Gastrocnemius medialis (tissue), 4 donors: ENCODE measurements around the gene COG7. TPM values are rescaled to one million over a fixed set of nuclear protein-coding genes. Genes with fewer than 3 reads are reported as not detected.

Experiments
- ATAC-seq, 2 donors: fragments of 150-250 bp; one replicate each; pipeline ENCODE4 v1.9.1; 2016
- DNase-seq, 2 donors: peaks; one replicate each; pipeline ENCODE4 v3.0.0-alpha.2; 2019
- H3K27ac ChIP-seq, 4 donors: fragments of 200-600 bp; sonication (generic); 1 replicate in 1 of 4; 2 replicates in 3 of 4; pipeline ENCODE4 v1.5.1; 2016 to 2018; ENCODE audit warnings: mild to moderate bottlenecking in 2 of 4, moderate library complexity in 1 of 4
- H3K27me3 ChIP-seq, 3 donors: fragments of 200-600 bp; sonication (generic) in 2 of 3; 1 replicate in 1 of 3; 2 replicates in 2 of 3; pipeline versions ENCODE4 v1.5.1 to v1.6.0; 2016 to 2019; ENCODE audit warnings: mild to moderate bottlenecking in 1 of 3, moderate library complexity in 1 of 3
- H3K36me3 ChIP-seq, 2 donors: fragments of 200-600 bp; sonication (generic) in 1 of 2; one replicate each; pipeline ENCODE4 v1.5.1; 2017 to 2018
- H3K4me1 ChIP-seq, 2 donors: fragments of 200-600 bp; sonication (generic) in 1 of 2; one replicate each; pipeline ENCODE4 v1.5.1; 2016 to 2017; ENCODE audit warnings: mild to moderate bottlenecking in 2 of 2
- H3K4me3 ChIP-seq, 4 donors: fragments of 200-600 bp; sonication (generic) in 3 of 4; 1 replicate in 1 of 4; 2 replicates in 3 of 4; pipeline ENCODE4 v1.5.1; 2016 to 2019; ENCODE audit warnings: mild to moderate bottlenecking in 2 of 4
- H3K9me3 ChIP-seq, 3 donors: fragments of 200-600 bp; sonication (generic) in 2 of 3; 1 replicate in 1 of 3; 2 replicates in 2 of 3; pipeline ENCODE4 v1.5.1; 2016 to 2019
- POLR2A ChIP-seq, 2 donors: fragments of 450-650 bp; IDR thresholded peaks; one replicate each; pipeline ENCODE4 v1.6.1; 2017; ENCODE audit warnings: antibody characterized with exemption in 2 of 2, mild to moderate bottlenecking in 2 of 2, moderate library complexity in 2 of 2
- in situ Hi-C, 4 donors: fragments of 200-750 bp; cut with MboI; loops; one replicate each; pipeline versions ENCODE4 v1.15.0 to v1.8.0; 2017; ENCODE audit warnings: low sequenced_read_pairs in 4 of 4
- intact Hi-C: fragments of 100-400 bp; cut with DNase I; formaldehyde crosslinking; loops from one replicate; pipeline ENCODE4 v1.15.1; 2023; ENCODE audit warnings: low total_unique reads
- total RNA-seq, 4 donors: library from RNA; depleted of rRNA; stranded (reverse); fragments of >200 nt; gene quantifications; one replicate each; pipeline versions ENCODE4 v1.1.0 to v1.2.3, GENCODE V29; 2016
- TF ChIP-seq, protein P1 (sequence below), 5 experiments: fragments of 450-650 bp in 3 of 5; fragments of 200-600 bp in 2 of 5; sonication (generic) in 2 of 5; IDR thresholded peaks in 4 of 5; conservative IDR thresholded peaks in 1 of 5; 1 replicate in 4 of 5; 2 replicates in 1 of 5; pipeline ENCODE4 v1.5.1; 2016 to 2019; ENCODE audit warnings: antibody characterized with exemption in 5 of 5, mild to moderate bottlenecking in 3 of 5, moderate library complexity in 3 of 5

COG7 gene
- total RNA-seq, 4 donors from 2014 or later = 6.6 to 12.9 (median 7.1) TPM

DNA sequence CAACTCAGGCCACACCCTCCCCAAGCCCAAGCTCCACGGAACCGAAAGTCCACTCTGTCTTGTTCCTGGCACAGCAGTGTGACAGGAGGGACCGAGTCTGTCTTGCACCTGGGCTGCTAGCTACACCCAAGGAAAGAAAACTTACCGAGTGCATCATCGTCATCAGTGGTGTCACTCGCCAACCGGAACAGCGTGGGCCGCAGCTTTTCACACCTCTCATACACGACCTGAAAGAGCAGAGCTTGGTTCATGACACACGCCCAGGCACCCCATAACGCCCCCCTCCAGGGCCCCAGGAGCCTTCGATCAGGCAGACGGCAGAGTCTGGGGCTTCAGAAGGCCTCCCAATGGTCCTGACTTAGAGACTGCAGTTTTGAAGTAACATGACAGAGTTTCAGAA lies 29.8 kb upstream of the COG7 start:
- Histone ChIP-seq H3K27ac (no peak overlapping the region), H3K36me3 (peaks cover 2 to 99% of the 10 kb centered on the region in 2 donors)
- ATAC-seq = no peak

DNA sequence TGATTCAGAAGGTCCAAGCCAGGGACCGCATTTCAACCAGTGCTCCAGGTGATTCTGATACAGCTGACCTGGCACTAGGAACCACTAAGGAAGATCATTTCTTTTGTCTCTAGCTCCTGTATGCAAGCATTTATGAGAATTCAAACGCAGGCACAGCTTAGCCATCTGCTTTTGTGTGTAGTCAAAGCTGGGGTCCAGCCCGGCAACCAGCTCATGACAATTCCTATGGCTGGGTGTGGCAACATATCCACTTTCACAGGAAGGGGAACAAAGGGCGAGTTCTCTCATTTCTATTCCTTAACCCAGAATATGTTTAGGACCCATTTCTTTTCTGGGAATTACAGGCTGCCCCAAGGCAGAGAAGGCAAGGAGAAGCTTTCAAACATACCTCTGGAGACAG lies 27.3 kb upstream of the COG7 start:
- in situ Hi-C loops (no loop called here), intact Hi-C loops (no loop called here)
- DNase-seq (no peak), ATAC-seq (no peak)
- Histone ChIP-seq H3K9me3 (no peaks in the 10 kb centered on the region), H3K27me3 (no peaks in the 10 kb centered on the region), H3K4me3 (no peak overlapping the region), H3K4me1 (no peaks in the 10 kb centered on the region), H3K27ac (no peak overlapping the region), H3K36me3 (peaks cover 2 to 98% of the 10 kb centered on the region in 2 donors)
- no peak for TF ChIP-seq POLR2A (IDR thresholded peaks at IDR 0.05)

More for the DNA sequence above, 29.8 kb upstream of the COG7 start:
- no peaks in the 10 kb centered on the region for H3K4me1 ChIP-seq
- no peaks in the 10 kb centered on the region for H3K9me3 ChIP-seq
- in situ Hi-C loops (no loop called here), intact Hi-C loops (no loop called here)
- TF ChIP-seq, protein P1, sequence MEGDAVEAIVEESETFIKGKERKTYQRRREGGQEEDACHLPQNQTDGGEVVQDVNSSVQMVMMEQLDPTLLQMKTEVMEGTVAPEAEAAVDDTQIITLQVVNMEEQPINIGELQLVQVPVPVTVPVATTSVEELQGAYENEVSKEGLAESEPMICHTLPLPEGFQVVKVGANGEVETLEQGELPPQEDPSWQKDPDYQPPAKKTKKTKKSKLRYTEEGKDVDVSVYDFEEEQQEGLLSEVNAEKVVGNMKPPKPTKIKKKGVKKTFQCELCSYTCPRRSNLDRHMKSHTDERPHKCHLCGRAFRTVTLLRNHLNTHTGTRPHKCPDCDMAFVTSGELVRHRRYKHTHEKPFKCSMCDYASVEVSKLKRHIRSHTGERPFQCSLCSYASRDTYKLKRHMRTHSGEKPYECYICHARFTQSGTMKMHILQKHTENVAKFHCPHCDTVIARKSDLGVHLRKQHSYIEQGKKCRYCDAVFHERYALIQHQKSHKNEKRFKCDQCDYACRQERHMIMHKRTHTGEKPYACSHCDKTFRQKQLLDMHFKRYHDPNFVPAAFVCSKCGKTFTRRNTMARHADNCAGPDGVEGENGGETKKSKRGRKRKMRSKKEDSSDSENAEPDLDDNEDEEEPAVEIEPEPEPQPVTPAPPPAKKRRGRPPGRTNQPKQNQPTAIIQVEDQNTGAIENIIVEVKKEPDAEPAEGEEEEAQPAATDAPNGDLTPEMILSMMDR (IDR thresholded peaks at IDR 0.05 in 4 of 5, conservative IDR thresholded peaks at IDR 0.05 in 1 of 5) = no peak
- no peak for TF ChIP-seq POLR2A (IDR thresholded peaks at IDR 0.05)
- H3K4me3 ChIP-seq = no peak overlapping the region
- DNase-seq = no peak
- no peaks in the 10 kb centered on the region for H3K27me3 ChIP-seq

DNA sequence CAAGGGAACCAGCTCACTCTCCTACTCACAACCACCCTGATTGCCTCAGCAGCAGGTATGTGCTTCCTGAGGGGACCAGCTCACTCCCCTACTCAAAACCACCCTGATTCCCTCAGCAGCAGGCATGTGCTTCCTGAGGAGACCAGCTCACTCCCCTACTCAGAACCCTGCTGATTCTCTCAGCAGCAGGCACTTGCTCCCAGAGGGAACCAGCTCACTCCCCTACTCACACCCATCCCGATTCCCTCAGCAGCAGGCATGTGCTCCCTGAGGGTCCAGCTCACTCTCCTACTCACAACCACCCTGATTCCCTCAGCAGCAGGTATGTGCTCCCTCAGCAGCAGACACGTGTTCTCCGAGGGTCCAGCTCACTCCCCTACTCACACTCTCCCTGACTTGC lies 26.1 kb upstream of the COG7 start:
- in situ Hi-C loops = no loop called here
- no peaks in the 10 kb centered on the region for H3K4me1 ChIP-seq
- H3K4me3 ChIP-seq = no peak overlapping the region
- H3K27ac ChIP-seq = no peak overlapping the region
- peaks cover 2 to 99% of the 10 kb centered on the region in 2 donors for H3K36me3 ChIP-seq
- DNase-seq (no peak), ATAC-seq (no peak)
- H3K27me3 ChIP-seq = no peaks in the 10 kb centered on the region
- TF ChIP-seq POLR2A (IDR thresholded peaks at IDR 0.05) = no peak
- no peaks in the 10 kb centered on the region for H3K9me3 ChIP-seq
- intact Hi-C loops = no loop called here

DNA sequence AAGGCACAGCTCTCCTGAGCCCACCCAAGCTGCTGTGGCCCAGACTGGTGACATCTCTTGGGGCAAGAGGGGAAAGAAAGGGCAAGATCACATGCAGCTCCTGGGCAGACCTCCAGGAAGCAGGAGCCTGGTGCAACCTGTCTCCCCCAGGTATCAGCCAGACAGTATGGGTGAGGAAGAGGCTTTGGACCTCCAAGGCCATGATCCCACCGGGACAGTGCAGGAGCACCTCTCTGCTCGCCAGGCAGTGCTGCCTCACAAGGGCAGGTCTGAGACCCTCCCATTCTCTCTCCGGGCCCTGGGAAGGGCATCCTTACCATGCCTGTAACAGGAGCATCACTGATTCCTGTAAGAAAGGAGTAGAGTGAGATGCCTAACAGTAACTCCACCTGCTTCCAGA lies 25.6 kb upstream of the COG7 start:
- H3K27ac ChIP-seq = no peak overlapping the region
- DNase-seq = no peak
- no peak overlapping the region for H3K4me3 ChIP-seq
- peaks cover 2 to 99% of the 10 kb centered on the region in 2 donors for H3K36me3 ChIP-seq
- no peaks in the 10 kb centered on the region for H3K4me1 ChIP-seq
- ATAC-seq = no peak
- in situ Hi-C loops (no loop called here), intact Hi-C loops (no loop called here)
- no peaks in the 10 kb centered on the region for H3K9me3 ChIP-seq
- no peaks in the 10 kb centered on the region for H3K27me3 ChIP-seq
- TF ChIP-seq, protein P1 (IDR thresholded peaks at IDR 0.05 in 4 of 5, conservative IDR thresholded peaks at IDR 0.05 in 1 of 5) = no peak
- no peak for TF ChIP-seq POLR2A (IDR thresholded peaks at IDR 0.05)

DNA sequence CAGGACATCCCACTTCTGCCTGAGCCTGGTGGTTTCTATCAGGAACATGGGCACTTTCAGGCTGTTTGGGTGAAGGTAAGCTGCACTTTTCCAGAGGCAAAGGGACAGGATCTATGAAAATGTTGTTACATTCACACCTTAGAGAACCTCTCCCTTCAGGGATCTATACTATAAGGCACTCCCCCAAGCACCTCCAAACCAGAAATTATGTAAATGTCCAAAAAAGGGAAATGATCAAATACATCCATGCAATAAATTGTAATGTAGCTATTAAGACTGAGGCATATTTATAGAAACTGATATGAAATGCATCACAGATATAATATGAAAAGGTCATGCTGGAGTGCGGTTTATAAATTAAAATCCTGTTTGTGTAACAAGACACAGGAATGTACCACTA lies 23.3 kb upstream of the COG7 start:
- Histone ChIP-seq H3K4me1 (no peaks in the 10 kb centered on the region), H3K9me3 (no peaks in the 10 kb centered on the region), H3K4me3 (no peak overlapping the region), H3K27ac (no peak overlapping the region), H3K27me3 (no peaks in the 10 kb centered on the region), H3K36me3 (peaks cover 2 to 79% of the 10 kb centered on the region in 2 donors)
- intact Hi-C loops = no loop called here
- TF ChIP-seq POLR2A (IDR thresholded peaks at IDR 0.05) = no peak
- TF ChIP-seq, protein P1 (IDR thresholded peaks at IDR 0.05 in 4 of 5, conservative IDR thresholded peaks at IDR 0.05 in 1 of 5) = no peak
- DNase-seq (no peak), ATAC-seq (no peak)
- in situ Hi-C loops = no loop called here

DNA sequence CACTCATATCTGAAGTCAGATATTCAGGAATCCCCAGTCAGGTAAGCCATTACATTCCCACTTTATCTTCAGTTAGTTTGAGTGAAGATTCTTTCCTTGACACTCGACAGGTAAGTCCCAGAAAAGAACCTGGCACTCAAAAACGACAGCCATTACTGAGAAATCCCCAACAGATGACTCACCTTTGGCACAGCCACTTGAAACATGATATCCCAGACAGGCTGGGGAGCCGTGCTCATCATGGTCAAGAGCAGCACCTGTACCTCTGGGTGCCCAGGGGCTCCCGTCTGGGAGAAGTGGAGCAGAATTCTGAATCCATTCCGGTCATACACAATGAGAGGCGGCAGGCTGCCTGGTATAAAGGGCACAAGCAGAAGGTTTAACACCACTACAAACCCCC lies 16.8 kb upstream of the COG7 start:
- Histone ChIP-seq H3K36me3 (peaks cover 0 to 51% of the 10 kb centered on the region in 2 donors), H3K9me3 (no peaks in the 10 kb centered on the region), H3K27me3 (no peaks in the 10 kb centered on the region), H3K4me3 (no peak overlapping the region), H3K4me1 (peaks cover 0 to 6% of the 10 kb centered on the region in 2 donors), H3K27ac (peak overlapping the region in 2 of 4 donors; percentile 11 to 24)
- intact Hi-C loops (no loop called here), in situ Hi-C loops (no loop called here)
- peak; percentile 72 to 90 for ATAC-seq
- DNase-seq = peak; percentile 38 to 67
- TF ChIP-seq, protein P1 (IDR thresholded peaks at IDR 0.05 in 4 of 5, conservative IDR thresholded peaks at IDR 0.05 in 1 of 5) = no peak
- no peak for TF ChIP-seq POLR2A (IDR thresholded peaks at IDR 0.05)
